ENCODE measurements around the gene CLBA1. TPM values are rescaled to one million over a fixed set of nuclear protein-coding genes. Genes with fewer than 3 reads are reported as not detected.

CLBA1 gene
- total and polyA plus RNA-seq, 2 donors (not counting 1 experiment from before 2014, with no cell fraction given) = 0.63 to 5.5 TPM

- ATAC-seq (ENCODE audit: low read depth) = no peak
- Histone ChIP-seq H3K27me3 (replicated peaks in 1 of 4; ENCODE audit: control extremely low read depth in 1 of 4, control insufficient read depth in 3 of 4, insufficient read depth in 4 of 4, low read length in 3 of 4) (peaks cover 0 to 32% (median 15%) of the 10 kb centered on the region in 4 experiments), H3K9me3 (ENCODE audit: control extremely low read depth in 1 of 3, control insufficient read depth in 2 of 3, insufficient read depth in 1 of 3, low read length in 2 of 3) (peaks cover 0 to 11% (median 0%) of the 10 kb centered on the region in 3 donors), H3K4me3 (ENCODE audit: control extremely low read depth in 1 of 5, extremely low read depth in 1 of 5, insufficient read depth in 1 of 5, low read depth in 2 of 5, low read length in 4 of 5) (no peak overlapping the region), H4K20me1 (ENCODE audit: control insufficient read depth, insufficient read depth, low read length, poor library complexity, severe bottlenecking) (peaks cover 9% of the 10 kb centered on the region), H3K79me2 (ENCODE audit: control insufficient read depth, insufficient read depth, low read length) (no peaks in the 10 kb centered on the region), H3K4me2 (replicated peaks; ENCODE audit: low read depth, low read length, poor library complexity, severe bottlenecking) (no peak overlapping the region), H3K9ac (ENCODE audit: low read length) (no peak overlapping the region), H3K4me1 (ENCODE audit: control insufficient read depth in 2 of 2, insufficient read depth in 2 of 2, low read length in 2 of 2) (peaks cover 20 to 28% of the 10 kb centered on the region in 2 donors), H3K27ac (ENCODE audit: low read length in 2 of 2) (no peak overlapping the region), H2AFZ (ENCODE audit: insufficient read depth, low read depth, low read length, poor library complexity, severe bottlenecking) (no peak overlapping the region), H3K36me3 (replicated peaks in 1 of 2; ENCODE audit: control extremely low read depth in 1 of 2, control insufficient read depth in 1 of 2, extremely low read depth in 1 of 2, insufficient read depth in 2 of 2, low read length in 1 of 2) (no peaks in the 10 kb centered on the region)
- Mint-ChIP-seq H3K27ac (no peak overlapping the region), H3K4me3 (peak overlapping the region; percentile 36), H3K9me3 (ENCODE audit: insufficient read depth) (no peaks in the 10 kb centered on the region), H3K27me3 (peaks cover 29% of the 10 kb centered on the region), H3K4me1 (peaks cover 15% of the 10 kb centered on the region)
- no peak for DNase-seq
- CTCF ChIA-PET = interaction anchor here (1.3 kb wide), 1 partner anchor 107 kb away, joined by 3 read pairs; no protein-coding TSS in a partner anchor
- POLR2A ChIA-PET = no interaction called here
- TF ChIP-seq CTCF (IDR thresholded peaks at IDR 0.05) (no peak), EZH2 (IDR thresholded peaks at IDR 0.05; ENCODE audit: borderline replicate concordance, insufficient read depth, low read depth, low read length, poor library complexity, severe bottlenecking) (no peak)
- intact Hi-C loops (cut with micrococcal nuclease) = no loop called here
- 78% methylated on average over 18 of the region's 19 CpGs for whole genome bisulfite sequencing (ENCODE audit: insufficient coverage)
Observed at GRCh38 chr14:104979758-104980610, 5.6 kb upstream of the CLBA1 start.

Data from B cell (primary cell).